Measurements from ENCODE around the gene CNN1. TPM values are rescaled to one million over a fixed set of nuclear protein-coding genes. Genes with fewer than 3 reads are reported as not detected.
"Not testable (repeated sequence)": the region's sequence is repeated elsewhere in the genome, so short reads cannot be mapped to it uniquely, and the experiment has no call there.

The CNN1 gene
- total and polyA plus RNA-seq, 2 donors: 558 to 3,172 TPM

DNA sequence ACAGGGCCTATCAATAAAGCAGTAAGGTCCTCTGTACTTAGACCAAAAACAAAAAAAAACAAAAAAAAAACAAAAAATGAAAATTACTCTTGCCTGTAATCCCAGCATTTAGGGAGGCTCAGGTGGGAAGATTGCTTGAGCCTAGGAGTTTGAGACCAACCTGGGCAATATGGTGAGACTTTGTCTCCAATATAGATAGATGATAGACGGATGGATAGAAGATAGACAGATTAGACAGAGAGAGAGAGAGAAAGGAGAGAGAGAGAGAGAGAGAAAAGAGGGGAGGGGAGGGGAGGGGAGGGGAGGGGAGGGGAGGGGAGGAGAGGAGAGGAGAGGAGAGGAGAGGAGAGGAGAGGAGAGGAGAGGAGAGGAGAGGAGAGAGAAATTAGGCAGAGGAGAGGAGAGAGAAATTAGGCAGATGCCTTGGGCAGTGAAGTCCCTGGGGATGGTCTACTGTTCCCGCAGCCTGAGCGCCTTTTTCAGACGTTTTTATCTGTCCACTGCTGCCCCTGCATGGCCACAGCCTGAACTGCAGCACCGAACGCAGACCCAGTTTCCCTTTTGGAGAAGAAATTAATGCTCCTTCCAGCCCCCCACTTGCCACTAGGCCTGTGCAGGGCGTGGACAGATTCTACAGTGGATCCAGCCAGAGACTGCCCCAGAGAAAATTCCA, 48.8 kb downstream of the CNN1 start:
- peak; percentile 32 for DNase-seq (ENCODE audit: extremely low spot score)
- H3K27ac ChIP-seq (ENCODE audit: low read depth): no peak overlapping the region
- H3K4me1 ChIP-seq (ENCODE audit: insufficient read depth): no peaks in the 10 kb centered on the region
- 3% methylated on average over 7 of the region's 7 CpGs for WGBS
- H3K4me3 ChIP-seq (ENCODE audit: low read depth, low read length): no peak overlapping the region
- no peaks in the 10 kb centered on the region for H3K36me3 ChIP-seq (ENCODE audit: insufficient read depth)

GRCh38 chr19:11587975-11588631, 49.5 kb downstream of the CNN1 start:
- H3K4me3 ChIP-seq (ENCODE audit: low read depth, low read length): no peak overlapping the region
- H3K36me3 ChIP-seq (ENCODE audit: insufficient read depth): no peaks in the 10 kb centered on the region
- WGBS: 66% methylated on average over 13 of the region's 13 CpGs
- H3K27ac ChIP-seq (ENCODE audit: low read depth): no peak overlapping the region
- DNase-seq (ENCODE audit: extremely low spot score): no peak
- no peaks in the 10 kb centered on the region for H3K4me1 ChIP-seq (ENCODE audit: insufficient read depth)

GRCh38 chr19:11594084-11594483, 55.4 kb downstream of the CNN1 start:
- WGBS: 86% methylated on average over 4 of the region's 4 CpGs
- DNase-seq (ENCODE audit: extremely low spot score): no peak
- Histone ChIP-seq H3K4me1 (ENCODE audit: insufficient read depth) (peaks cover 1% of the 10 kb centered on the region), H3K36me3 (ENCODE audit: insufficient read depth) (no peaks in the 10 kb centered on the region), H3K27ac (ENCODE audit: low read depth) (no peak overlapping the region), H3K4me3 (ENCODE audit: low read depth, low read length) (no peak overlapping the region)

- H3K36me3 ChIP-seq (ENCODE audit: insufficient read depth): no peaks in the 10 kb centered on the region
- 83% methylated on average over 10 of the region's 10 CpGs for WGBS
- DNase-seq (ENCODE audit: extremely low spot score): no peak
- peaks cover 1% of the 10 kb centered on the region for H3K4me1 ChIP-seq (ENCODE audit: insufficient read depth)
- H3K27ac ChIP-seq (ENCODE audit: low read depth): no peak overlapping the region
- no peak overlapping the region for H3K4me3 ChIP-seq (ENCODE audit: low read depth, low read length)
Observed at GRCh38 chr19:11596156-11596555, 57.5 kb downstream of the CNN1 start.

- H3K4me3 ChIP-seq (ENCODE audit: low read depth, low read length): peak within 1 kb of the TSS; percentile 87
- H3K4me1 ChIP-seq (ENCODE audit: insufficient read depth): peaks cover 1% of the 10 kb centered on the region
- H3K27ac ChIP-seq (ENCODE audit: low read depth): peak within 1 kb of the TSS; percentile 93
- DNase-seq (ENCODE audit: extremely low spot score): peak; percentile 96
- H3K36me3 ChIP-seq (ENCODE audit: insufficient read depth): no peaks in the 10 kb centered on the region
- WGBS: under 1% methylated on average over 67 of the region's 67 CpGs
Observed at GRCh38 chr19:11597202-11598102, 58.8 kb downstream of the CNN1 start, which contains the start of gene ZNF627. ZNF627 (plus strand) TSS chr19:11597483; CDS start chr19:11597628, 145 bp downstream.

- Histone ChIP-seq H3K4me3 (ENCODE audit: low read depth, low read length) (peak overlapping the region; percentile 87), H3K4me1 (ENCODE audit: insufficient read depth) (peaks cover 1% of the 10 kb centered on the region), H3K36me3 (ENCODE audit: insufficient read depth) (no peaks in the 10 kb centered on the region), H3K27ac (ENCODE audit: low read depth) (no peak overlapping the region)
- no peak for DNase-seq (ENCODE audit: extremely low spot score)
- WGBS: 66% methylated on average over 10 of the region's 10 CpGs
Observed at GRCh38 chr19:11598103-11598483, 59.4 kb downstream of the CNN1 start.

- no peak for DNase-seq (ENCODE audit: extremely low spot score)
- H3K4me1 ChIP-seq (ENCODE audit: insufficient read depth): peaks cover 1% of the 10 kb centered on the region
- 95% methylated on average over 2 of the region's 2 CpGs for WGBS
- H3K27ac ChIP-seq (ENCODE audit: low read depth): no peak overlapping the region
- no peak overlapping the region for H3K4me3 ChIP-seq (ENCODE audit: low read depth, low read length)
- H3K36me3 ChIP-seq (ENCODE audit: insufficient read depth): no peaks in the 10 kb centered on the region
Observed at GRCh38 chr19:11598746-11599145, 60.1 kb downstream of the CNN1 start.

- H3K36me3 ChIP-seq (ENCODE audit: insufficient read depth); H3K4me3 ChIP-seq (ENCODE audit: low read depth, low read length); H3K4me1 ChIP-seq (ENCODE audit: insufficient read depth); H3K27ac ChIP-seq (ENCODE audit: low read depth); DNase-seq (ENCODE audit: extremely low spot score): not testable (repeated sequence)
- 95% methylated on average over 8 of the region's 8 CpGs for WGBS
Observed at GRCh38 chr19:11599704-11600103, 61.1 kb downstream of the CNN1 start.

Small RNAs within 50 kb of the gene (small RNA-seq; reads per million reads assigned to genes)
- gene MIR7974 (0.18 reads per million), gene RN7SL833P (0.18 reads per million)

Other genes with a start within 250 kb of the CNN1 start
- not detected for gene TSPAN16, start 242.7 kb upstream of the CNN1 start, total RNA-seq
- gene TSPAN16, start 242.7 kb upstream of the CNN1 start, polyA plus RNA-seq: not detected
- 13.4 TPM for gene RAB3D, start 199.2 kb upstream of the CNN1 start, total RNA-seq
- 12.4 TPM for gene RAB3D, start 199.2 kb upstream of the CNN1 start, polyA plus RNA-seq
- 63.8 TPM for gene TMEM205, start 192.6 kb upstream of the CNN1 start, total RNA-seq
- 144 TPM for gene TMEM205, start 192.6 kb upstream of the CNN1 start, polyA plus RNA-seq
- gene CCDC159, start 192.3 kb upstream of the CNN1 start, total RNA-seq: 14.3 TPM
- 29.0 TPM for gene CCDC159, start 192.3 kb upstream of the CNN1 start, polyA plus RNA-seq
- 7.2 TPM for gene PLPPR2, start 183.4 kb upstream of the CNN1 start, total RNA-seq
- 41.5 TPM for gene PLPPR2, start 183.4 kb upstream of the CNN1 start, polyA plus RNA-seq
- 1.2 TPM for gene SWSAP1, start 164.2 kb upstream of the CNN1 start, total RNA-seq
- 2.4 TPM for gene SWSAP1, start 164.2 kb upstream of the CNN1 start, polyA plus RNA-seq
- 2.9 TPM for gene EPOR, start 154.5 kb upstream of the CNN1 start, total RNA-seq
- 6.6 TPM for gene EPOR, start 154.5 kb upstream of the CNN1 start, polyA plus RNA-seq
- 2.5 TPM for gene RGL3, start 119.5 kb upstream of the CNN1 start, total RNA-seq
- gene RGL3, start 119.5 kb upstream of the CNN1 start, polyA plus RNA-seq: 6.5 TPM
- gene ODAD3, start 103.7 kb upstream of the CNN1 start, total RNA-seq: 0.48 TPM
- 0.34 TPM for gene ODAD3, start 103.7 kb upstream of the CNN1 start, polyA plus RNA-seq
- 54.9 TPM for gene PRKCSH, start 103.2 kb upstream of the CNN1 start, total RNA-seq
- 174 TPM for gene PRKCSH, start 103.2 kb upstream of the CNN1 start, polyA plus RNA-seq
- gene ELAVL3, start 57.8 kb upstream of the CNN1 start, total RNA-seq: 0.90 TPM
- gene ELAVL3, start 57.8 kb upstream of the CNN1 start, polyA plus RNA-seq: 0.28 TPM
- gene ZNF653, start 33.0 kb upstream of the CNN1 start, total RNA-seq: 4.5 TPM
- gene ZNF653, start 33.0 kb upstream of the CNN1 start, polyA plus RNA-seq: 9.8 TPM
- 19.0 TPM for gene ECSIT, start 9.7 kb upstream of the CNN1 start, total RNA-seq
- gene ECSIT, start 9.7 kb upstream of the CNN1 start, polyA plus RNA-seq: 68.7 TPM
- 15.4 TPM for gene ELOF1, start 20.4 kb downstream of the CNN1 start, total RNA-seq
- gene ELOF1, start 20.4 kb downstream of the CNN1 start, polyA plus RNA-seq: 61.2 TPM
- gene ACP5, start 38.8 kb downstream of the CNN1 start, total RNA-seq: 1.1 TPM
- gene ACP5, start 38.8 kb downstream of the CNN1 start, polyA plus RNA-seq: 14.7 TPM
- gene ZNF627, start 58.6 kb downstream of the CNN1 start, total RNA-seq: 48.2 TPM
- 10.9 TPM for gene ZNF627, start 58.6 kb downstream of the CNN1 start, polyA plus RNA-seq
- 35.1 TPM for gene ZNF823, start 200.1 kb downstream of the CNN1 start, total RNA-seq
- 3.5 TPM for gene ZNF823, start 200.1 kb downstream of the CNN1 start, polyA plus RNA-seq
- gene ZNF441, start 228.1 kb downstream of the CNN1 start, total RNA-seq: 37.7 TPM
- 7.4 TPM for gene ZNF441, start 228.1 kb downstream of the CNN1 start, polyA plus RNA-seq